Breast epithelium (tissue), 4 donors: Measurements from ENCODE around the gene UCK2. TPM values are rescaled to one million over a fixed set of nuclear protein-coding genes. Genes with fewer than 3 reads are reported as not detected.

Source experiments
- DNase-seq, 2 donors: peaks; one replicate each; pipeline ENCODE4 v3.0.0-alpha.2; 2019; ENCODE audit warnings: low spot score in 2 of 2
- H3K27ac ChIP-seq, 2 donors: fragments of 200-600 bp; sonication (generic) in 1 of 2; one replicate each; pipeline ENCODE4 v1.5.1; 2016 to 2019; ENCODE audit warnings: mild to moderate bottlenecking in 1 of 2
- H3K27me3 ChIP-seq, 2 donors: fragments of 200-600 bp; sonication (generic) in 1 of 2; one replicate each; pipeline versions ENCODE4 v1.5.1 to v1.6.0; 2017 to 2019; ENCODE audit warnings: control low read depth in 1 of 2, mild to moderate bottlenecking in 1 of 2
- H3K36me3 ChIP-seq: fragments of 200-600 bp; one replicate; pipeline ENCODE4 v1.5.1; 2019
- H3K4me1 ChIP-seq, 2 donors: fragments of 200-600 bp; sonication (generic); one replicate each; pipeline ENCODE4 v1.5.1; 2016 to 2019; ENCODE audit warnings: control low read depth in 1 of 2
- H3K4me3 ChIP-seq, 3 donors: fragments of 200-600 bp; sonication (generic); 1 replicate in 2 of 3; 2 replicates in 1 of 3; pipeline ENCODE4 v1.5.1; 2016 to 2019; ENCODE audit warnings: mild to moderate bottlenecking in 3 of 3, moderate library complexity in 2 of 3
- H3K9me3 ChIP-seq, 2 donors: fragments of 200-600 bp; sonication (generic) in 1 of 2; one replicate each; pipeline ENCODE4 v1.5.1; 2016 to 2019; ENCODE audit warnings: control low read depth in 1 of 2
- CTCF ChIP-seq, 3 donors: fragments of 450-650 bp; IDR thresholded peaks; one replicate each; pipeline ENCODE4 v1.5.1; 2016 to 2017; ENCODE audit warnings: antibody characterized with exemption in 3 of 3, mild to moderate bottlenecking in 3 of 3, moderate library complexity in 3 of 3
- POLR2A ChIP-seq: fragments of 450-650 bp; IDR thresholded peaks from one replicate; pipeline ENCODE4 v1.6.1; 2016; ENCODE audit warnings: antibody characterized with exemption, mild to moderate bottlenecking, moderate library complexity
- POLR2AphosphoS5 ChIP-seq, 3 donors: sonication (generic); formaldehyde crosslinking; IDR thresholded peaks; one replicate each; pipeline ENCODE4 v1.6.1; 2017; ENCODE audit warnings: antibody characterized with exemption in 3 of 3
- intact Hi-C: fragments of 100-400 bp; cut with DNase I; formaldehyde crosslinking; loops from one replicate; pipeline ENCODE4 v1.15.1; 2023; ENCODE audit warnings: low total_unique reads
- total RNA-seq, 3 donors: library from RNA; depleted of rRNA; stranded (reverse); fragments of >200 nt; gene quantifications; one replicate each; pipeline ENCODE4 v1.1.0, GENCODE V29; 2016

The UCK2 gene
- total RNA-seq, 3 donors from 2014 or later: 13.6 to 51.1 (median 45.9) TPM

GRCh38 chr1:165899461-165899941 is 72.1 kb downstream of the UCK2 start:
- no peak for TF ChIP-seq POLR2A
- no peak for TF ChIP-seq CTCF (IDR thresholded peaks at IDR 0.05)
- TF ChIP-seq POLR2AphosphoS5 (IDR thresholded peaks at IDR 0.05): no peak
- Histone ChIP-seq H3K4me1 (peaks cover 5 to 17% of the 10 kb centered on the region in 2 donors), H3K9me3 (no peaks in the 10 kb centered on the region), H3K36me3 (no peaks in the 10 kb centered on the region), H3K4me3 (no peak overlapping the region), H3K27me3 (no peaks in the 10 kb centered on the region), H3K27ac (peak overlapping the region; percentile 86)
- peak in 1 of 2 donors; percentile 64 for DNase-seq
- intact Hi-C loops: loop anchor here (10.0 kb wide), 1 partner anchor 75 kb away; the partner anchor contains the start of gene UCK2

DNA sequence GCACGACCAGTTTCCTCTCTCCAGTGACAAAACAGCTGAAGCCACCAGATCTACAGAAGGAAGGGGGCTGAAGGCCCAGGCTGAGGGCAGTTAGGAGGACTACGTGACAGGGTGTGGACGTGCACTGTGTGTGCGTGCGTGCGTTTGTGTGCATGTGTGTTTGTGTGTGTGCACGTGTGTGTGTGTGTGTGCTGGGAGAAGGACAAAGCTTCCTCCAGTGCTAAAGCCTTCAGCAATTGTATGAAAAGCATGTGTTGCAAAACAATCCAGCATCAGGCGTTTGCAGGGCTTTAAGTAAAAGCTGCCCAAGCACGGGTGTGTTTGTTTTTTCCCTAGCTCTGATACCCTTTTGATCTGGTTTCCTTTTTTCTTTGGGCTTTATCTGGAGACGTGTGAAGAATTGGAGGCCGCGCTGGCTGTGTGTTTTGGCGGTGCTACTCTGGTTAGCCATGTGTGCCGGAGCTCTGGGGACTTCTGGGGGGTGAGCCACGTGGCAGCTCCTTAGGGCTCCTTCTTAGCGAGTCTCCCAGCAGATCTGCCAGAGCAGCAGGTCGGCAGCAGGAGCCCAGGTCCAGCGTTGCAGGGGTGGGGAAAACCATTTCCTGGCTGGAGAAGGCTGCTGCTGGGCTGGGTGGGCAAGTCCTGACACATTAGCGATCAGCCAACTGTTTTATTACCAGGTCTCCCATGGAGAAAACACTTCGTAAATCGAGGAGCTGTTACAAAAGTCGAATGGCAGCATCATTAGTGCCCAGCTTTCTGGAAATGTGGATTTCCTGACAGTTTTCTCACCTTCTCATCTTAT is 73.4 kb downstream of the UCK2 start:
- H3K27ac ChIP-seq: peak overlapping the region; percentile 86
- no peaks in the 10 kb centered on the region for H3K36me3 ChIP-seq
- no peaks in the 10 kb centered on the region for H3K9me3 ChIP-seq
- H3K4me3 ChIP-seq: peak overlapping the region in 1 of 3 donors; percentile 22
- H3K27me3 ChIP-seq: no peaks in the 10 kb centered on the region
- intact Hi-C loops: no loop called here
- no peak for DNase-seq
- H3K4me1 ChIP-seq: peaks cover 5 to 16% of the 10 kb centered on the region in 2 donors
- TF ChIP-seq POLR2A: no peak
- TF ChIP-seq CTCF (IDR thresholded peaks at IDR 0.05): no peak
- no peak for TF ChIP-seq POLR2AphosphoS5 (IDR thresholded peaks at IDR 0.05)

DNA sequence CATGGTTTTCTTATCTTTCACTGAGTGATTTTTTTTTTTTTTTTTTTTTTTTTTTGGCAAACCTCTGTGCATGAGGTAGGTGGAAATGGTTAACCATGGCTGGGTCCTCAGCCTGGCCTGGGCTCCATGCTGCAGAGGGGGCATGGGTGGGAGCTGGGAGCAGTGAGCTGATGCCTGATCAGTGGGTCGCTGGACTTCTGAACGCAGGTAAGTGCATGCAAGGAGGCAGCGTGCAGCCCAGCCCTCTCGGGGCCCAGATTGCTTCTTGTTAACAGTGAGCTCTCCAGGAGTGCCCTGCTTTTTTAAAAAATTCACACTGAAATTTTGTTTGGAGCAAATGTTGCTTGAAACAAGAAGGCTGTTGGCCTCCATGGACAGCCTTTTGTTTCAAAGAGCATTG is 75.2 kb downstream of the UCK2 start:
- no peak overlapping the region for H3K4me3 ChIP-seq
- TF ChIP-seq POLR2A (no peak), CTCF (IDR thresholded peaks at IDR 0.05) (no peak), POLR2AphosphoS5 (IDR thresholded peaks at IDR 0.05) (no peak)
- no peak for DNase-seq
- H3K9me3 ChIP-seq: no peaks in the 10 kb centered on the region
- no peaks in the 10 kb centered on the region for H3K36me3 ChIP-seq
- peaks cover 5 to 12% of the 10 kb centered on the region in 2 donors for H3K4me1 ChIP-seq
- intact Hi-C loops: no loop called here
- peak overlapping the region in 1 of 2 donors; percentile 3 for H3K27ac ChIP-seq
- H3K27me3 ChIP-seq: no peaks in the 10 kb centered on the region

GRCh38 chr1:165903672-165904071 is 76.3 kb downstream of the UCK2 start:
- Histone ChIP-seq H3K27me3 (no peaks in the 10 kb centered on the region), H3K4me1 (peaks cover 5 to 12% of the 10 kb centered on the region in 2 donors), H3K27ac (peak overlapping the region; percentile 3 to 66), H3K4me3 (no peak overlapping the region), H3K9me3 (no peaks in the 10 kb centered on the region), H3K36me3 (no peaks in the 10 kb centered on the region)
- peak in 1 of 2 donors; percentile 83 for DNase-seq
- no peak for TF ChIP-seq CTCF (IDR thresholded peaks at IDR 0.05)
- TF ChIP-seq POLR2AphosphoS5 (IDR thresholded peaks at IDR 0.05): no peak
- TF ChIP-seq POLR2A: no peak
- intact Hi-C loops: no loop called here

DNA sequence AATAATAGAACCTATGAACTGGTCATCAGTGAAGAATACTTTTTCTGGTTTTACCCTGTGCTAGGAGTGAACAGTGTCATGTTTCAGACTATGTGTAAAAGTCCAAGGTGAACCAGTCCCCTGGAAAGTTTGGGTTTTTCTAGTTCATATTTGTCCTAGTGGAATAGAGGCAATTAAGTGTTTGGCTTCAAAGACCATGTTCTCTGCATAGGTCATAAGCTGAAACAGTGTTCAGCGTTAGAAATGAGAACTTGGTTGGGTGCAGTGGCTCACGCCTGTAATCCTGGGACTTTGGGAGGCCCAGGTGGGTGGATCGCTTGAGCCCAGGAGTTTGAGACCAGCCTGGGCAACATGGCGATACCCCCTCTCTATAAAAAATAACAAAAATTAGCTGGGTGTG is 77.5 kb downstream of the UCK2 start:
- no peak for TF ChIP-seq CTCF (IDR thresholded peaks at IDR 0.05)
- TF ChIP-seq POLR2AphosphoS5 (IDR thresholded peaks at IDR 0.05): no peak
- TF ChIP-seq POLR2A: no peak
- Histone ChIP-seq H3K36me3 (no peaks in the 10 kb centered on the region), H3K9me3 (no peaks in the 10 kb centered on the region), H3K27ac (peak overlapping the region in 1 of 2 donors; percentile 3), H3K4me1 (peaks cover 3 to 6% of the 10 kb centered on the region in 2 donors), H3K4me3 (no peak overlapping the region), H3K27me3 (no peaks in the 10 kb centered on the region)
- no peak for DNase-seq
- intact Hi-C loops: no loop called here
